HG02885 (cell line): ENCODE data around the gene TPCN1.
A peak's percentile ranks its signal among the peaks of the same experiment; 100 is the strongest.

ENCODE experiments used
- ATAC-seq: cut with Tn5 transposase; IDR thresholded peaks from one replicate; pipeline ENCODE4 v1.9.1; 2021; ENCODE audit warnings: mild to moderate bottlenecking; ENCODE audit not compliant: unreplicated experiment, poor library complexity

The TPCN1 gene

DNA sequence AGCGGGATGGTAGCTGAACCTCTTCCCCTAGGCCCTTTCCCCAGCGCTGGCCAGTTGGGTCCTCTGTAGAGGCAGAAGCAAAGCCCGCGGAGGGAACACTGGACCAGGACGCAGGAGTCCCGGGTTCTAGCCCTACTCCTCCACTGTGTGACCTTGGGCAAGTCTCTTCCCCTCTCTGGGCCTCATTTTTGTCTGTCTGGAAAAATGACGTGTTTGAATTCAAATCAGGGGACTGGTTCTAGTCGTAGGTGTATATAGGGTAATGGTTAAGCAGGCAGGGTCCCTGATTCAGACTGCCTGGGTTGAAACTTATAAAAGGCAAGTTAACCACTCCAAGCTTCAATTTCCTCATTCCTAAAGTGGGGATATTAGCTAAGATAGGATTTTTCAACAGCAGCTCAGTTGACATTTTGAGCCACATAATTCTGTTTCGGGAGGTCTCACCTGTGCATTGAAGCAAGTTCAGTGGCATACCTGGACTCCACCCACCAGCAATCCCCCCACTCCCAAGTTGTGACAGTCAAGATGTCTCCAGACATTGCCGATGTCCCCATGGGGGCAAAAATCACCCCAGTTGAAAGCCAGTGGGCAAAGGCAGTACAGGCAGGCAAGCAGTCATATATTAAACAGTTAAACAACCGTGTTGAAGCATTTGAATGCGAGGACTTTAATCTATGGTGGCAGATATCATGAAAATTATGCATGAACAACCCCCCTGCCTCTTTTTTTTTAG is 899 bp downstream of the TPCN1 start:
- no peak for ATAC-seq

DNA sequence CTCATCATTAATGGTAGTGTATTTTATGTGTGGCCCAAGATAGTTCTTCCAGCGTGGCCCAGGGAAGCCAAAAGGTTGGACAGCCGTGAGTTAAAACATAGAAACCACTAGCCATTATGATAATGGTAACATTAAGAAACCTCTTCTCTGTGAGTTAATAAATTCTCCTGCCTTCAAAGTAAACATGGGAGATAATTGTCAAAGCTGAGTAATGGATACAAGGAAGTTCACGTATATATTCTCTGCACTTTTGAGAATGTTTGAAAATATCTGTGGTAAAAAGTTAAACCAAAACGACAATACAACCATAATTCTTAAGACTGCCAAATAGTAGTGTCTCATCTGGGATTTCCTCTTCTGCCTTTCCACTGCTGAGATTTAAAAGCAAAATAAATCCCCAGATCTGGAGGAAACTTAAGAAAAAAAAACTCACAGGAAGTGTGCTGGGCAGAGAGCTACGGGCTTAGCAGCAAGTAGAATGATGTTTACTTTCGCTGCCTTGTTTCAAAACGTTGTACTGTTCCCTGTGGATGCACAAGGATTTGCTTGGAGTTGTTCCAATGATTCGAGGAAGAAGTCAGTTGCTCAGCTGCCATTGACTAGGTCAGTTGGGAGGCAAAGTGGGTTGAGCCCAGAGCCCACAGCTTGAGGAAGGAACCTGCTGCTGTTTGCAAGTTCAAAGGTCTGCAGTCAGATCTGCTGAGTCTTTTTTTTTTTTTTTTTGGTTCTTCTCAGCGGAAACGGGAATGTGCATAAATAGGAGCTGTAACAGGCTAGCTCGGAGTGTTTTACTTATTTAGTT is 1.7 kb downstream of the TPCN1 start:
- no peak for ATAC-seq

- no peak for ATAC-seq
These were observed 3.7 kb downstream of the TPCN1 start for GRCh38 chr12:113224955-113225354.

- ATAC-seq: no peak
These were observed 5.7 kb downstream of the TPCN1 start for GRCh38 chr12:113226696-113227568.

DNA sequence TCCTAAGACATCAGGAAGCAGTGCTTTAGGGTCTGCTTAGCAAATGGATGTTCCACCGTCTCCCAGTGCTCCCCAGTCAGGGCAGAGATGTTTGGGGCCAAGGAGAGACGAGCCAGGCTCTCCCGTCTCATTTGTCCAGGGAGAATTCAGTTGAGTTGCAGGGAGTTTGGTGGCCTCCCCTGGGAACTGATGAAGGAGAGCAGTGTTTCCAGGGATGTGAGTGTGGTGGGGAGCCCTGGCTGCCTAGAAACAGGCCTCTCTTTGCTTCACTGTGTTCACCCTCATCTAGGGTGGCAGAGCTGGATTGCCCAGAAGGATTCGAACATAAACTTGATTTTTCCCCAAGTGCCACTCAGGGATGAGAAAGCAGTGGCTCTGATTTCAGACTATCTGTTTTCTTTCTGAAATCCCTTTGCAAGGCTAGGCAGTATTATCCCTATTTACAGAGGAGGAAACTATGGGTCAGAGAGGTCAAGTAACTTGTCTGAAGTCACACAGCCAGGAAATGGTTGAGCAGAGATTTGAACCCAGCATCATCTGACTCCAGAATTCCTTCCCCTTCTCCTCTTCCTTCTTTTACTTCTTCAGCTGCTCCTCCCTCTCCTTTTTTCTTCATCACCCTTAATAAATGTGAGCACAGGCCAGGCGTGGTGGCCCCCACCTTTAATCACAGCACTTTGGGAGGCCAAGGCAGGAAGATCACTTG is 6.6 kb downstream of the TPCN1 start:
- ATAC-seq: no peak

- no peak for ATAC-seq
These were observed 7.2 kb downstream of the TPCN1 start for GRCh38 chr12:113228394-113229028.

DNA sequence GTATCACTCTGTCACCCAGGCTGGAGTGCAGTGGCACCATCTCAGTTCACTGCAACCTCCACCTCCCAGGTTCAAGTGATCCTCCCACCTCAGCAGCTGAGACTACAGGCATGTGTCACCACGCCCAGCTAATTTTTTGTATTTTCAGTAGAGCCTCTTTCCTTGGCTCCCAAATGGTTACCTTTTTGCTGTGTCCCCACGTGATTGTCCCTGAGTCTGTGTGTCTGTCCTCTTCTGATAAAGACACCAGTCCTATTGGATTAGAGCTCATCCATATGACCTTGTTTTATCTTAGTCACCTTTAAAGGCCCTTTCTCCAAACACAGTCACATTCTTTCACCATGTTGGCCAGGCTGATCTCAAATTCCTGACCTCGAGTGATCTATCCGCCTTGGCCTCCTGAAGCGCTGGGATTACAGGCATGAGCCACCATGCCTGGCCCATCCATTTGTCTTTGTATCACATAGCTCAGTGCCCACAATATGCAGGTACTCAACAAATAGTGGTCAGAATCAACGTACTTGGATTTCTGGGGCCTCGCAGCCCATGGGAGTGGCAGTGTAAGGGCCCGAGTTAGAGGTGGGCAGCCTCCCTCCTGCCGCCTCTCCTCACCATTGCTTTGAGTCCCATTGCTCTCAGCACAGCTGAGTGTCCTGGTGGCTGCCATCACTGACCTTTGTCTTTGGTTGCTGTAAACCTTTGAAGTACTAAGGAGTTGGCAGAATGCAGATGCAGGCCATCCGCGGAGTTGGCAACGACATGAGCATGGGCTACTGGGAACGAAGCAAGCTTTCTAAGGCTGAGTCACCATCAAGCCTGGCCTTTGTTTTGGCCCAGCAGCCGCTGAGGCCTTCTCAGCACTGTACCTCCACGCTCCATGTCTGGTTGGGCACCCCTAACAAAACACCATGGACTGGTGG is 9.3 kb downstream of the TPCN1 start:
- peak; percentile 8 for ATAC-seq

- no peak for ATAC-seq
These were observed 10.2 kb downstream of the TPCN1 start for GRCh38 chr12:113231235-113232088.

- ATAC-seq: no peak
These were observed 11.0 kb downstream of the TPCN1 start for GRCh38 chr12:113232089-113232839.

- peak; percentile 59 for ATAC-seq
These were observed 11.7 kb downstream of the TPCN1 start for GRCh38 chr12:113232840-113233585.

- no peak for ATAC-seq
These were observed 12.7 kb downstream of the TPCN1 start for GRCh38 chr12:113233967-113234366.

DNA sequence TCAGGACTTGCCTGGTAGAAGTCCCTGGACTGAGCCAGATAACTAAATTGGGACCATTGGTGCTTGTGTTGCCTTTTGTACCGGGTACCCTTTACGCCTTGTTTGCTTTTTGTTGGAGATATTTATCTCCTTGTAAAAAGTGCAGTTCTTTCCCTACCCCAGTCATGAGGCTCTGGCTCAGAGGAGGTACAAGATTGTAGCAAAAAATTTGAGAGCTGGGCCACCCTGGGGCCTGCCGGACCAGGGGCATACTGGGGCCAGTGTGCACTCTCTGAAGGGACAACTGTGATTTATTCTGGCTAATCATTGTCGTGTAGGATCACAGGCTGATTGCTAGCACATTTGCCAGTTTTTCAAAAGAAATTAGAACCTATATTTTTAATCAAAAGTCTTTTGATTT is 13.2 kb downstream of the TPCN1 start:
- ATAC-seq: no peak

DNA sequence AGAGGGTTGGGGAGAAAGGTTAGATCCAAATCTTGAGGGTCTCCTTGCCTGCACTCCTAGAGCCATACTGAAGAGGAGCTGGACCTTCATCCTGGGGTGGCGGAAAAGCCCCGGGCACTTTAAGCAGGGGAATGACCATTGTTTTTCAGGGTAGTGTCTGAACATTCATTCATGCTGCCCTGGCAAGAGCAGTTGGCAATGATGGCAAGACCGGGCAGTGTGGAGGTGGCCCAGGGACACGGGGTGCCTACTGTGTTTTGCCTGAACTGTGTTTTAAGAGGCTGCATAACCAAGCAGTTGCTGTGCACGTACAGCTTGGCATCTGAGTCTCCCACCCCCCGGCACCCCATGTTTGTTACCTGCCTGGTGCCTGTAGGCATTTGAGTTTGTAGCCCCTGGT is 14.7 kb downstream of the TPCN1 start:
- ATAC-seq: no peak

GRCh38 chr12:113236539-113237399 is 15.5 kb downstream of the TPCN1 start:
- no peak for ATAC-seq

GRCh38 chr12:113237748-113238147 is 16.5 kb downstream of the TPCN1 start:
- ATAC-seq: no peak

DNA sequence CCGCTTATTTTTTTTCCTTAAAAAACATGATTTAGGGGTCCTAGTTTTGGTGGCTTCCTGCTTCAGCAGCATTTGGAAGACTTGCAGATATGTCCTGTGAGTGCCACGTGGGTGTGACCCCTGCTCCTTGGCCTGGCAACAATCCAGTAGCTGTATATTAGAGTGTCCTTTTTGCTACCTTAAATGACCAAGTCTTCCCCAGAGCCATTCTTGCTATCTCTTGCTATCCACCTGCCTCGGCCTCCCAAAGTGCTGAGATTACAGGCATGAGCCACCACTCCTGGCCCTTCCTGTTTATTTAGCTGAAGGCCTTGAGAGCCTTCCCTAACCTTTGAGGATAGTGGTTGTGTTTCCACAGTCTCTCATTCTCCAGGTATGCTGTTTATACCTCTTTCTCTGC is 17.0 kb downstream of the TPCN1 start:
- no peak for ATAC-seq
